AG10803 (cell line): Measurements from ENCODE around the gene GPD1L.

Source experiments
- DNase-seq: peaks from one replicate; pipeline ENCODE4 v3.0.0; 2010; ENCODE audit warnings: low read depth
- H3K4me3 ChIP-seq: 2 replicates; pipeline ENCODE4 v1.5.1; 2011; ENCODE audit warnings: mild to moderate bottlenecking, low read length, control low read depth
- CTCF ChIP-seq: conservative IDR thresholded peaks from 2 replicates; pipeline ENCODE4 v1.5.1; 2011; ENCODE audit warnings: mild to moderate bottlenecking, low read length, control low read depth, inconsistent platforms

The GPD1L gene

GRCh38 chr3:32125012-32125411, 18.6 kb downstream of the GPD1L start:
- TF ChIP-seq CTCF: no peak
- no peak for DNase-seq
- H3K4me3 ChIP-seq: no peak overlapping the region

- H3K4me3 ChIP-seq: no peak overlapping the region
- no peak for DNase-seq
These were observed 20.0 kb downstream of the GPD1L start for GRCh38 chr3:32126305-32127015.

DNA sequence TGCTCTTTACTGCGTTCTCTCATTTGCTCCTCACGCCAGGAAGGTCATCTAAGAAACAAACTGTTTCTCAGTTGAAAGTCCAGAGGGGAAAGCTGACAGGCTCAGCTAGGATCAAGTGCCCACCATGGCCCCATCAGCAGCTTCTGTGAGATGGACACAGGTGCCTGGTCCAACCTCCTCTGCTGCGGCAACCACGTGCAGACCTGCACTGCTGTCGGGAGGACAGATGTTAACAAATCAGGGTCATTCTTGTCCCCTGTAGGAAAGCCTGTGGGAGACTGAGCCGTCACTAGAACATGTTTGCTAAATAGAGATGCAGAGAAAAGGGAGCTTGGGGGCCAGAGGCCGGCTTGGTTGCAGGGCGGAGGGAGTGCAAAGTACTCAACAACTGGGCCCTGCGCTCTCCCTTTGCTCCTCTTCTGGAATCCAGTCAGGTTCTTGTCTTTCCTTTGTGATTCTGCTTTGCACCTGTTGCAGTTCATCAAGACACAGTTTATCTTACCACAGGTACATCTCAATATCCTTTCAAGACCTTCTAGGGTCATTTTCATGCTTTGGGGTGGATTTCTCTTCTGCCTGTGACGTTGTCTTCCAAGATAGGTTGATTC, 20.9 kb downstream of the GPD1L start:
- no peak for DNase-seq
- no peak for TF ChIP-seq CTCF
- no peak overlapping the region for H3K4me3 ChIP-seq

More at GRCh38 chr3:32126305-32127015, 20.0 kb downstream of the GPD1L start:
- TF ChIP-seq CTCF: no peak

- TF ChIP-seq CTCF: no peak
- no peak for DNase-seq
These were observed 22.5 kb downstream of the GPD1L start for GRCh38 chr3:32128936-32129335.

DNA sequence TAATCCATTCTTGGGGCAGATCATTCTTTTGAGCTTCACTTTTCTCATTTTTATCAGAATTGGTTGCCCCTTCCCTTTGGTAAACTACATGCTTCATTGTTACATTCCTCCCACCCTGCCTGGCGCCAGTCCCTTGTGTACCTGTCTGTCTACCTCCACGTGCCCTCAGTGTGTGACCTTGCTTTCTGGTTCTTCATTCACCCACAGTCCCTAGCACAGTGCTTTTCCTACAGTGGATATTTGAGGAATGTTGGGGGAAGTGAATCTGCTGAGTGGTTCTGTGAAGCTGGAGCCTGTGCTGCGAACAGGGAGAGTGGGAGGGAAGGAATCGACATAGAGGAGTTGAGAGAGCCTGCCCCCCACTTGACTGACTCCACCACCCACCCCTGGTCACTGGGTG, 23.4 kb downstream of the GPD1L start:
- no peak for TF ChIP-seq CTCF
- no peak overlapping the region for H3K4me3 ChIP-seq
- no peak for DNase-seq

More at GRCh38 chr3:32128936-32129335, 22.5 kb downstream of the GPD1L start:
- H3K4me3 ChIP-seq: no peak overlapping the region

DNA sequence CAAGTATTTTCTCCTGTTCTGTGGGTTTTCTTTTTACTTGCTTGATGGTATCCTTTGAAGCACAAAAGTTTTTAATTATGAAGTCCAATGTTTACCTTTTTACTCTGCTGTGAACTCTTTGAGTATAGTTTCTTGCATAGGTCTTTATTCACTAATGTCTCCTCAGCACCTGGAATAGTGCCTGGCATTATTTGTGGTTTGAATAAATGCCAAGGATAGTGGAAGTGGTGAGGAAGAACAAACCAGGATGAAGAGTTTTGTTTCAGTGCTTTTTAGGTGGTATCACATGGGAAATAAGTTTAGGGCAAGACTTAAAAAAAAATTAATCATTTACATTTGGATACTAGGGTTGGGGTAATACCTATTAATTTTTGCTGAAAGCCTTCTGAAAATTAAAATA, 25.7 kb downstream of the GPD1L start:
- TF ChIP-seq CTCF: no peak
- DNase-seq: no peak
- no peak overlapping the region for H3K4me3 ChIP-seq

DNA sequence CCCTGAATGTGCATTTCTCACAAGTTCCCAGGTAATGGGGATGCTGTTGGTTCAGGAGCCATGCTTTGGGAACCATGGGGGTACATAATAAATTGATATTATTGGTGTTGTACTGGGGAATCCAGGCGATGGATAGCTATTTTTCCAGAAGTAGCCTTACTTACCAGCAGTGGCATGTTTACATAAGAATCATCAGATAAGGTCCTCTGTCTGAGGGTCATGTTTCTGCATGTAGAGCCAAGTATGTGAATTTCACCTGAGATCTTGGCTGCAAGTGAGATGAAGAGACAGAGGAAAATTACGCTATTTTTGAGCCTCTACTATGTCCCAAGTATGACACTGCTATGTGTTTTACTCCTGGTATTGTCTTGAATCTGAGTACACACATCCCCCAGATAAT, 26.3 kb downstream of the GPD1L start:
- no peak for TF ChIP-seq CTCF
- no peak for DNase-seq

More for the DNA sequence above, 26.3 kb downstream of the GPD1L start:
- no peak overlapping the region for H3K4me3 ChIP-seq
